ENCODE results near the gene DTYMK.

DNA sequence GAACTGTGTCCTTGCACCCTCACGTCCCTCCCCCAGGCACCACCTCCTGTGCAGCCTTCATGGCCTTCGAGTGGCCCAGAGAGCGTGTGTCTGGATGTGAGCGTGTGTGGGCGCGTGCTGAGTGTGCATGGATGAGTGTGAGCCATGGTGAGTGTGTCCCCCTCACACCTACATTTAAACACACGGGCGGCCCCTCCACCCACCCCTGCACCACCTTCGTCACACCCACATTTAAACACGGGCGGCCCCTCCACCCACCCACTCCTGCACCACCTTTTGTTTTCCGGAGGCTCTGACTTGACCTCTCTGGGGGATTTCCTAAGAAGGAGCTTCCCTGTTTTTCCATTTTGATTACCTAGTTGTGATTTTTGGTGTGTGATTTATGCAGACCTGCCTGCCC is 17.8 kb downstream of the DTYMK start:
- TF ChIP-seq SUZ12 (IDR thresholded peaks at IDR 0.05; ENCODE audit: extremely low read depth, insufficient read depth, insufficient read length) = no peak
- no peak for TF ChIP-seq YY1 (IDR thresholded peaks at IDR 0.05; ENCODE audit: insufficient read depth, insufficient read length)
- TF ChIP-seq ZNF274 (IDR thresholded peaks at IDR 0.05; ENCODE audit: low read depth, low read length) = no peak

All from NT2/D1 (cell line).